22Rv1 (cell line): ENCODE results near the gene ZFP90.

Experiments
- ZFX ChIP-seq: fragments of 450-650 bp; IDR thresholded peaks from 2 replicates; pipeline ENCODE4 v1.6.1; 2017; ENCODE audit warnings: antibody characterized with exemption, borderline replicate concordance
- TF ChIP-seq, protein P1 (sequence below): fragments of 450-650 bp; IDR thresholded peaks from 2 replicates; pipeline ENCODE4 v1.5.1; 2017; ENCODE audit warnings: mild to moderate bottlenecking

DNA sequence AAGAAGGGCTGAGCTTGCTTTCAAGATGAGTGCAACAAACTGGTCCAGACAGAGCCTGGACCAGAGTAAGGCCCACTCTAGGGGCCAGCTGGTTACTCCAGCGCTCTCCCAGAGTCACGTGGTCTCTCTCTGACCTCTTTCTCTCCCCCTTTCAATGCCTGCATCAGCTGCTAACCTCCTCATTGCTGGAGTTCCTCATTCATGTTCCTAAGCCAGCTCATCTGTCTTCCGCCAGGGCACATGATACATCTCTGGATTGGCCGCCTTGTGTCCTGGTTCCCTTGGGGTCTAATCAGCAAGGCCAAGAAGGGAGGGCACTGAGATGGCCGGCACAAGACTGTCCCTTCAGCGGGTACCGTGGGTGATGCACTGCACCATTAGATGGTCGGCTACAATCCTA, 26.9 kb upstream of the ZFP90 start:
- TF ChIP-seq, protein P1, sequence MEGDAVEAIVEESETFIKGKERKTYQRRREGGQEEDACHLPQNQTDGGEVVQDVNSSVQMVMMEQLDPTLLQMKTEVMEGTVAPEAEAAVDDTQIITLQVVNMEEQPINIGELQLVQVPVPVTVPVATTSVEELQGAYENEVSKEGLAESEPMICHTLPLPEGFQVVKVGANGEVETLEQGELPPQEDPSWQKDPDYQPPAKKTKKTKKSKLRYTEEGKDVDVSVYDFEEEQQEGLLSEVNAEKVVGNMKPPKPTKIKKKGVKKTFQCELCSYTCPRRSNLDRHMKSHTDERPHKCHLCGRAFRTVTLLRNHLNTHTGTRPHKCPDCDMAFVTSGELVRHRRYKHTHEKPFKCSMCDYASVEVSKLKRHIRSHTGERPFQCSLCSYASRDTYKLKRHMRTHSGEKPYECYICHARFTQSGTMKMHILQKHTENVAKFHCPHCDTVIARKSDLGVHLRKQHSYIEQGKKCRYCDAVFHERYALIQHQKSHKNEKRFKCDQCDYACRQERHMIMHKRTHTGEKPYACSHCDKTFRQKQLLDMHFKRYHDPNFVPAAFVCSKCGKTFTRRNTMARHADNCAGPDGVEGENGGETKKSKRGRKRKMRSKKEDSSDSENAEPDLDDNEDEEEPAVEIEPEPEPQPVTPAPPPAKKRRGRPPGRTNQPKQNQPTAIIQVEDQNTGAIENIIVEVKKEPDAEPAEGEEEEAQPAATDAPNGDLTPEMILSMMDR = no peak
- TF ChIP-seq ZFX = no peak
